GM08714 (cell line): ENCODE measurements around the gene PRPF4.
"Not testable (repeated sequence)": the region's sequence is repeated elsewhere in the genome, so short reads cannot be mapped to it uniquely, and the experiment has no call there.

ENCODE experiments used
- H3K4me3 ChIP-seq: fragments of 200-500 bp; sonication (Bioruptor generic); 2 replicates; pipeline ENCODE4 v1.5.1; 2014; ENCODE audit warnings: mild to moderate bottlenecking, low read length, inconsistent platforms
- ZNF274 ChIP-seq: IDR thresholded peaks from 2 replicates; pipeline ENCODE4 v1.6.1; 2012; ENCODE audit warnings: mild to moderate bottlenecking, low read depth, low read length

PRPF4 gene

DNA sequence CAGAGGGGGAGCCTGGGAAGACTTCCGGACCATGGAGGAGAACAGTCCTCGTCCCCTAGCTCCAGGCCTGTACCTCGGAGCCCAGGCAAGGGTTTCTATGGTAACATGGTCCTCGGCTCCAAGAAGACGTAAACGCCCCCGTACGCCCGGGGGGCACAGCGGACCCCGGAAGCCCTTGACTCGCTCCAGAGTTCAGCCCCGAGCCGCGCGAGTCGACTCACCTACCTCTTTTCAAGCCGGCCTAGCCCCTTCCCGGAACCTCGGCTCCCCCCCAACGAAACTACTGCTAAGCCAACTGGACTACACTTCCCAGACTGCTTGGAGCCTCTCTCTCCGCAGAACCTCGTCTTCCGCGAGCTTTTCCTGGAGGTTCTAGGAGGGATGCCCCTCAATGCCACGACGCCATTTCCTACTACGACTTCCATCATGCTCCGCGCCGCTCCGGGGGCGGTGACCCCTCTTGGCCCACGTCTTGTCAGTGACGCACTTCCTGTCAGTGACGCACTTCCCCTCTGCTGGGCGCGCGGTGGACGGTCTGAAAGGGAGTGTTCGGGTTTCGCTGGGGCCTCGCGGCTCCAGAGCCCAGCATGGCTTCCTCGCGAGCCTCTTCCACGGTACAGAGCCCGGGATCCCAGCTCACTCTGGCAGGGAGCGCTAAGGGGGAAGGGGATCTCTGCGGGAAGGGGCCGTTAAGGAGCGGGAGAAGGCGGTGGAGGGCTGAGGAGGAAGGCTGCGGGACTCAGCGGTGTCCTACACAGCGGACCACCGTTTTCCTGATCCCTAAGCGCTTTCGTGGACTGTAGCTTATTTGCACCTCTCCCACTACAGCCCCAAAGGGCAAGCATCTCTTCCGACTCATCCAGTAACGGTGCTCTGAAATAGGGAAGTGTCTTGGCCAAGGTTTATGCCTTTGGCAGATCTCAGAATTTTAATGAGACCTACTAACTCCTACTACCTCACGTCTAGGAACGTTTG lies at the start of gene PRPF4, which contains the start of gene CDC26:
PRPF4 (plus strand) TSS at position 502 of the 975 bp plus-strand sequence; CDS start at position 588, 86 bp downstream.
CDC26 (minus strand) TSS at position 416 of the 975 bp plus-strand sequence. CDS start 3,065 bp downstream, outside the sequence.
- H3K4me3 ChIP-seq, result peak within 1 kb of the TSS; percentile 97
- no peak for TF ChIP-seq ZNF274

DNA sequence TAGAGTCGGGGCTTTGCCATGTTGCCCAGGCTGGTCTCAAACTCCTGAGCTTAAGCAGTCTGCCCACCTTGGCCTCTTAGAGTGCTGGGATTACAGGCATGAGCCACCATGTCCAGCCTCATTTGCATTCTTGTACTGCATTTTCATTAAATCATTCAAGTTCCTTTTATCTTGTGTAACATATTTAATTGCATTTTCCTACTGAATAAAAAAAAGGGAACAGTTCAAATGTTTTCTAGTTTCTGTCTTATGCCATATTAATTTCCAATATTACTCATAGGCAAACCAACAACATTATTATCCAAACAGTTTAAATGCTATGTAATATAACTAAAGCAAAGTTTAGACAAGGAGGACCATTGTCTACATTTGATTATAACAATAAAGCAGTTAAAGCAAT lies 48.0 kb upstream of the PRPF4 start:
- no peak overlapping the region for H3K4me3 ChIP-seq
- TF ChIP-seq ZNF274, result no peak

DNA sequence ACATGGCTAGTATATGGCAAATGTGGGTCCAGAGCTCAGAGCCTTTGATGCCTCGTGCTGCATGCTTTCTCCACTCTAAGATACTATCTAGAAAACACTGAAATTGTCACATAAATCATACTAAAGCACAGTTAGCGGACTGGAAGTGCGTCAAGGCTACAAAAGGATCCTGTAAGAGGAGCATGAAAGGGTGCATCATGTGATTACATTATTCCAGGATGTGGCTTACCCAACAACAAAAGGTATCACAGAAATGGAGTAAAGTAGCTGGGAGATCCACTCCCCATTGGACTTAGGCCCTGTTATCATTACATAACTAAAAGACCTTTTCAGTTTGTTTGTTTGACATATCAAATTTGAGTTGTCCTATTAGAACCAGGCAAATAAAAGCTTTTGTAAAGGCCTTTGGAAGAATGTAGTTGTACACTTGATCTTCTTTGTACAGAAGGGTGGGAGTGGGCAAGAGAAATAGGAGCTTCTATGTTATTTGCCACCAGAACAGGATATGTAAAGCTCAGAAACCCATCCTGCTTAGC lies 47.3 kb upstream of the PRPF4 start:
- H3K4me3 ChIP-seq, result no peak overlapping the region
- TF ChIP-seq ZNF274, result no peak

DNA sequence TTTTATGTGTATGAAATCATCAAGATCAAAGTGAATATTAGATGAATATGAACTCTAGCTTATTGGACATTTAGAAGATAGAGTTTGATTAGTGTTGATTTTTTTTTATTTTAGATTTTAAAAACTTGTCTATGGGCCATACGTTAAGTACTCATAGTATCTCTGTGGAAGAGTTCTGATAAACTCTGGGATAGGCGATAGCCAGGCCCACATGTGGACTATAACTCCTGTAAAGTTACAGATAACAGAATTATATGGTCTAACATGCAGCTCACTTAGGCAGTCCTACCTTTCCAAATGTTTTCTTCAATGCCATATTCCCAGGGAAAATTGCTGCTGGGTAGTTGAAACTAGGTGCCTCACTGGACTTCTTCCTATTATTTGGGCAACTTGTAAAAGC lies 43.8 kb upstream of the PRPF4 start:
- no peak overlapping the region for H3K4me3 ChIP-seq
- TF ChIP-seq ZNF274, result no peak

DNA sequence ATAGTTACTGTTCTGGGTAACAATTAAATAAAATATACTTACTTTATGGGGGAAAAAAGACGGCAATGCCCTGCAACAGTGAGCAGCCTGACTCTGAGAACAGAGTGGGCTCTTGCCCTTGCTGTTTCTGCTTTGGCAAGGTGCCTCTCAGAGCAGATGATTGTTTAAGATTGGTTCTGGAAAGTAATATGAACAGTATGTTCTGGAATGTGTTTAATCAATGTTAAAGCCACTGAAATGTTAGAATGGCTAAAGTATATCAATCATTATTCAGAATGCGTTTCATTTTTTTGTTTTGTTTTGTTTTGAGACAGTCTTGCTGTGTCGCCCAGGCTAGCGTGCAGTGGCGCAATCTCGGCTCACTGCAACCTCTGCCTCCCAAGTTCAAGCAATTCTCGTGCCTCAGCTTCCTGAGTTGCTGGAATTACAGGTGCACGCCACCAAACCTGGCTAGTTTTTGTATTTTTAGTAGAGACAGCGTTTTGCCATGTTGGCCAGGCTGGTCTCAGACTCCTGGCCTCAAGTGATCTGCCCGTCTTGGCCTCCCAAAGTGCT lies 39.7 kb upstream of the PRPF4 start:
- H3K4me3 ChIP-seq, result not testable (repeated sequence)

- H3K4me3 ChIP-seq, result no peak overlapping the region
- no peak for TF ChIP-seq ZNF274
Measured at GRCh38 chr9:113237026-113237425, 38.4 kb upstream of the PRPF4 start.

DNA sequence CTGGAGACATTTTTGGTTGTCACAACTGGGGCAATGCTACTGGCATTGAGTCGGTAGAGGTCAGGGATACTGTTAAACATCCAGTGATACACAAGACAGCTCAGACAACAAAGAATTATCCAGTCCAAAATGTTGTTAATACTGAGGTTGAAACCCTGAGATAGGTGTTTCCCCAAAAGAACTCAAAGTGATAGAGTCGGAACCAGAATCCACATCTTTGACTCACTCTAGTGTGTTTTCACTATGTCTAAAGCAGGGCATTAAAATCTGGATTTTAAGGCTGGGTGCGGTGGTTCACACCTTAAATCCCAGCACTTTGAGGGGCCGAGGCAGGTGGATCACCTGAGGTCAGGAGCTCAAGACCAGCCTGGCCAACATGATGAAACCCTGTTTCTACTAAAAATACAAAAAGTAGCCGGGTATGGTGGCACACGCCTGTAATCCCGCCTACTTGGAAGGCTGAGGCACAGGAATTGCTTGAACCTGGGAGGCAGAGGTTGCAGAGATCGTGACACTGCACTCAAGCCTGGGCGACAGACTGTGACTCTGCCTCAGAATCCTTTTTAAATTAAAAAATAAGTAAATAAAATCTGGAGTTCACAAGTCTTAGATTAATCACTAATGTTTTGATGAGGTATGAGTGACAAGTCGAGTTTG lies 37.1 kb upstream of the PRPF4 start:
- H3K4me3 ChIP-seq, result no peak overlapping the region
- TF ChIP-seq ZNF274, result no peak

DNA sequence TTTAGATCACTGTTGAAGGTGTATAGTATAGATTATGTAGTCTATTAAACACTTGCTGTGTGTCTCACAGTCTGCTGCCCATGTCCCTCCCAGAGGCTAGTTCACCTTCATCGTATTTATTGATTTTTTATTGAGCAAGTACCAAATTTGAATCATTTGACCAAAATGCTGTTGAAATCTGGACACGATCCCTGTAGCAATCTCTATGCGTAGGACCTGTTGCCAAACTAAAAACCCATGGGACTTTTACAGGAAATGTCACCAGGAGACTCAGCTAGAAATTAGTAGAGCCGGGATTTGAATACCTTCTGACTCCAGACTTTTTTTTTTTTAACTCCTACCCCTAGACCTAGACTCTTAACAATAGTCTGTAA lies 36.6 kb upstream of the PRPF4 start:
- no peak for TF ChIP-seq ZNF274
- H3K4me3 ChIP-seq, result no peak overlapping the region

DNA sequence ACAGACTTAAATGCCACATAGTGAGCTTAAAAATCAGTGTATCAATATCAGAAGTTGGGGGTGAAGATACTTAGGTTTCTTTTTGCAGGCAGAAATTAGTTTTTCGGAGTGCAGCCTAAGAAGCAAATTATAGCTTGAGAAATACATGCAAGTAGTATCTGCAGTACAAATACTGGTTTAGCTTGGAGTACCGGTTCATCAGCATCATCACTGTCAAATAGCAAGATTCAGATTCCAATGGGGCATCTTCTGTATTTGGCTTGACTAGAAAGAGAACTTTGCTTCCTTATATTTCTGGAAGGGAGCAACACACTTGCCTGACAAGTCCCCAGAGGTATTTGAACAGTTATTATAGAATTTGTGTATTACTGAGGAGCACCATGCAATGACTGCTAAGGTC lies 34.3 kb upstream of the PRPF4 start:
- no peak for TF ChIP-seq ZNF274
- no peak overlapping the region for H3K4me3 ChIP-seq

- no peak overlapping the region for H3K4me3 ChIP-seq
- no peak for TF ChIP-seq ZNF274
Measured at GRCh38 chr9:113244556-113244955, 30.9 kb upstream of the PRPF4 start.

- TF ChIP-seq ZNF274, result no peak
- H3K4me3 ChIP-seq, result no peak overlapping the region
Measured at GRCh38 chr9:113245894-113246293, 29.6 kb upstream of the PRPF4 start.

DNA sequence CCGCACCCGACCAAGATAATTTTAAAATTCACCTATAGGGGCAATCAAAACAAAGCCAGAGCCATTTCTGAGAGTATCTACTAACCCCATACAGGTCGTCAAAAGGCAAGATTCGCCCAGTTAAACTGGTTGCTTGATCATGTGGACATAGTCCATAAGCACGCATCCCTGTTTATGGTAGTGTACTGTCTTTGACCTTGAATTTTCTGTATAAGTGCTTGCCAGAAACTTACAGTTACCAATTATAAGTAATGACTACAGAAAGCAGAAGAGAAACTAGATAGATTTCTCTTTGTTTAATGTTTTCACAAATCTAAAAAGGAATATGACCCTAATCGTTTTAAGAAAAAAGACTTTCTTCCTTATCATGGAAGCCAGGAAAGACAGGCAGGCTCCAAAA lies 28.5 kb upstream of the PRPF4 start:
- no peak overlapping the region for H3K4me3 ChIP-seq
- TF ChIP-seq ZNF274, result no peak

DNA sequence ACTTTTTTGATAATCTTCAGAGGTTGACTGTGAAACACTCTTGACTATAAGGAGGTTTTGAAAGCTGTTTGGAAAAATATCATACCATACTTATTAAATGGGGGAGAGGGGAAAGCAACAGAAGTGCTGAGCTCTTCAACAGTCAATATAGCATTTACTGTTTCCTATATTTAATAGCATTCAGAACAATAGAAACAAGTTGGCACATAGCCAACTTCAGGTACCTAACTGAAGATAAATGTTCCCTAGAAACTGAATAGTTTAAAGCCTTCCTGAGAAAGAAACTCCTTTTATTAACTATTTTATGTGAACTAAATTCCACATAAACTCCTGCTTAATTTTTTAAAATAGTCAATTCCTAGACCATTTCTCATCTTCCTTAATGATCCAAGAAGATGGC lies 27.8 kb upstream of the PRPF4 start:
- H3K4me3 ChIP-seq, result no peak overlapping the region
- no peak for TF ChIP-seq ZNF274

DNA sequence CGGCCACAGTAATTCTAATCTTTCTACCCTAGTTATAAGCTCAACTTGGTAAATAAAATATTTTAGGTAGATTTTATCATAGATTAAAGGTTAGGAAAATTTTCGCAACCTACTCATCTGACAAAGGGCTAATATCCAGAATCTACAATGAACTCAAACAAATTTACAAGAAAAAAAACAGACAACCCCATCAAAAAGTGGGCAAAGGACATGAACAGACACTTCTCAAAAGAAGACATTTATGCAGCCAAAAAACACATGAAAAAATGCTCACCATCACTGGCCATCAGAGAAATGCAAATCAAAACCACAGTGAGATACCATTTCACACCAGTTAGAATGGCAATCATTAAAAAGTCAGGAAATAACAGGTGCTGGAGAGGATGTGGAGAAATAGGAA lies 25.8 kb upstream of the PRPF4 start:
- H3K4me3 ChIP-seq, result not testable (repeated sequence)

DNA sequence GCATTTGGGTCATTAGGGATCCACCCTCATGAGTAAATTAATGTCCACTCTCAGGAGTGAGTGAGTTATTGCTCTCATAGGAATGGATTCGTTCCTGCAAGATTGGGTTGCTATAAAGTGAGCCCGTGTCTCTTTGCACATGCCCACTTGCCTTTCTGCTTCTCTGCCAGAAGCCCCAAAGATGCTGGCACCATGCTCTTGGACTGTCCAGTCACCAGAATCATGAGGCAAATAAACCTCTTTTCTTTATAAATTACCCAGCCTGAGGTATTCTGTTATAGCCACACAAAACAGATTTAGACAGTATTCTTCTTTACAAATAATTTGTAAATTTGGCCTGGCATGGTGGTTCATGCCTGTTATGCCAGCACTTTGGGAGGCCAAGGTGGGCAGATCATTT lies 24.7 kb upstream of the PRPF4 start:
- no peak overlapping the region for H3K4me3 ChIP-seq
- no peak for TF ChIP-seq ZNF274
